IMR-90 (cell line): ENCODE measurements around the gene SPNS2. TPM values are rescaled to one million over a fixed set of nuclear protein-coding genes. Genes with fewer than 3 reads are reported as not detected.

Experiments
- ATAC-seq: fragments of 200-7000 bp; cut with Tn5 transposase; 2 replicates; pipeline ENCODE4 v1.9.1; 2020; ENCODE audit warnings: low read depth, mild to moderate bottlenecking, moderate library complexity
- BruUV-seq: library from RNA; stranded (reverse); fragments of 400-500 nt; replicated peaks from 2 replicates; lab custom pipeline; 2021; lab: Mats Ljungman, UMichigan
- CTCF ChIA-PET: fragments of 300-600 bp; formaldehyde crosslinking; extraction: SDS; loops from one replicate; lab custom pipeline; 2021; ENCODE audit warnings: antibody characterized with exemption; lab: Yijun Ruan, JAX
- POLR2A ChIA-PET: fragments of 300-600 bp; sonication (Branson Sonifier 250); formaldehyde crosslinking; loops from one replicate; lab custom pipeline; 2022; ENCODE audit warnings: antibody characterized with exemption; ENCODE audit not compliant: unreplicated experiment; lab: Charles Lee
- DNase-seq: peaks from one replicate; pipeline ENCODE4 v3.0.0; 2013
- H2AFZ ChIP-seq: replicated peaks from 2 replicates; pipeline ENCODE3; 2013; ENCODE audit warnings: low read length, mild to moderate bottlenecking; ENCODE audit not compliant: poor library complexity
- H2AK5ac ChIP-seq: 2 replicates; pipeline ENCODE4 v1.6.1; 2013; ENCODE audit warnings: low read depth, low read length, inconsistent platforms
- H2AK9ac ChIP-seq: replicated peaks from 2 replicates; pipeline ENCODE3; 2013; ENCODE audit warnings: mild to moderate bottlenecking, low read depth, low read length, moderate library complexity; ENCODE audit not compliant: poor library complexity
- H2BK120ac ChIP-seq: 2 replicates; pipeline ENCODE4 v1.6.1; 2013; ENCODE audit warnings: low read depth, low read length, inconsistent platforms
- H2BK15ac ChIP-seq: 3 replicates; pipeline ENCODE4 v1.6.1; 2013; ENCODE audit warnings: low read depth, low read length, inconsistent platforms
- H2BK20ac ChIP-seq: 2 replicates; pipeline ENCODE4 v1.6.1; 2013; ENCODE audit warnings: low read depth, mild to moderate bottlenecking, inconsistent platforms, low read length, moderate library complexity
- H2BK5ac ChIP-seq: 2 replicates; pipeline ENCODE4 v1.6.1; 2013; ENCODE audit warnings: mild to moderate bottlenecking, low read depth, low read length, inconsistent platforms; ENCODE audit not compliant: poor library complexity, severe bottlenecking
- H3K14ac ChIP-seq: replicated peaks from 2 replicates; pipeline ENCODE4 v1.6.1; 2013; ENCODE audit warnings: low read depth, low read length, inconsistent platforms
- H3K18ac ChIP-seq: 2 replicates; pipeline ENCODE4 v1.6.1; 2013; ENCODE audit warnings: low read depth, low read length, control low read depth
- H3K23ac ChIP-seq: 2 replicates; pipeline ENCODE4 v1.6.1; 2013; ENCODE audit warnings: low read depth, low read length, inconsistent platforms
- H3K27ac ChIP-seq: 2 replicates; pipeline ENCODE4 v1.5.1; 2013; ENCODE audit warnings: mild to moderate bottlenecking, control low read depth, low read length; ENCODE audit not compliant: insufficient read depth
- H3K27me3 ChIP-seq: 2 replicates; pipeline ENCODE4 v1.6.1; 2013; ENCODE audit warnings: low read length; ENCODE audit not compliant: control insufficient read depth, insufficient read depth
- H3K36me3 ChIP-seq: 2 replicates; pipeline ENCODE4 v1.6.1; 2013; ENCODE audit warnings: low read length, mixed read lengths; ENCODE audit not compliant: control insufficient read depth, insufficient read depth
- H3K4ac ChIP-seq: 2 replicates; pipeline ENCODE4 v1.6.1; 2013; ENCODE audit warnings: low read depth, low read length, inconsistent platforms
- H3K4me1 ChIP-seq: 2 replicates; pipeline ENCODE4 v1.6.1; 2013; ENCODE audit warnings: low read length, mixed read lengths; ENCODE audit not compliant: control insufficient read depth, insufficient read depth
- H3K4me2 ChIP-seq: 2 replicates; pipeline ENCODE4 v1.6.1; 2013; ENCODE audit warnings: low read depth, mild to moderate bottlenecking, control low read depth, low read length, moderate library complexity
- H3K4me3 ChIP-seq: 2 replicates; pipeline ENCODE4 v1.5.1; 2013; ENCODE audit warnings: low read depth, mild to moderate bottlenecking, control low read depth, low read length, moderate library complexity; ENCODE audit not compliant: insufficient read depth
- H3K56ac ChIP-seq: 2 replicates; pipeline ENCODE4 v1.6.1; 2013; ENCODE audit warnings: low read length, inconsistent platforms; ENCODE audit not compliant: insufficient read depth; ENCODE audit errors: extremely low read depth
- H3K79me1 ChIP-seq, 2 experiments: 2 replicates each; pipeline ENCODE4 v1.6.1; 2013; ENCODE audit warnings: low read length in 2 of 2, inconsistent platforms in 1 of 2, low read depth in 1 of 2
- H3K9ac ChIP-seq: 2 replicates; pipeline ENCODE4 v1.6.1; 2013; ENCODE audit warnings: low read depth, low read length, control low read depth
- H3K9me1 ChIP-seq: 2 replicates; pipeline ENCODE4 v1.6.1; 2013; ENCODE audit warnings: low read length, inconsistent platforms; ENCODE audit not compliant: insufficient read depth
- H3K9me3 ChIP-seq: 2 replicates; pipeline ENCODE4 v1.6.1; 2013; ENCODE audit warnings: low read length; ENCODE audit not compliant: control insufficient read depth, insufficient read depth
- H4K20me1 ChIP-seq: 2 replicates; pipeline ENCODE4 v1.6.1; 2013; ENCODE audit warnings: low read length, inconsistent platforms; ENCODE audit not compliant: insufficient read depth
- H4K5ac ChIP-seq: 2 replicates; pipeline ENCODE4 v1.6.1; 2013; ENCODE audit warnings: mild to moderate bottlenecking, low read depth, low read length, control low read depth
- H4K8ac ChIP-seq, 2 experiments: 2 replicates each; pipeline ENCODE4 v1.6.1; 2013; ENCODE audit warnings: low read depth in 2 of 2, low read length in 2 of 2, control low read depth in 1 of 2, inconsistent platforms in 1 of 2
- H4K91ac ChIP-seq: 2 replicates; pipeline ENCODE4 v1.6.1; 2013; ENCODE audit warnings: low read depth, low read length, inconsistent platforms; ENCODE audit not compliant: insufficient read depth
- MAFK ChIP-seq: IDR thresholded peaks from 2 replicates; pipeline ENCODE4 v1.6.1; 2012; ENCODE audit warnings: low read depth, low read length, improper control_type of control experiment
- USF2 ChIP-seq: fragments of 150-350 bp; IDR thresholded peaks from 2 replicates; pipeline ENCODE4 v1.6.1; 2017; ENCODE audit warnings: mild to moderate bottlenecking, antibody characterized with exemption, low read length, low read depth
- WGBS, 2 experiments: methylation state at CpG; one replicate each; pipeline versions ENCODE4 v1.1.5 to v1.1.7; 2013; ENCODE audit warnings: missing lambda C conversion rate in 2 of 2; ENCODE audit not compliant: insufficient read length in 1 of 2; ENCODE audit errors: extremely low coverage in 2 of 2; 5-methylcytosine and 5-hydroxymethylcytosine counted together
- dilution Hi-C: fragments of 300-500 bp; cut with HindIII; formaldehyde crosslinking; loops from one replicate; pipeline ENCODE4 v1.14.3; 2018; ENCODE audit warnings: low sequenced_read_pairs; ENCODE audit not compliant: unreplicated experiment
- in situ Hi-C: fragments of 300-500 bp; cut with MboI; formaldehyde crosslinking; loops from 3 replicates; pipeline ENCODE4 v1.14.3; 2019; ENCODE audit warnings: low sequenced_read_pairs, inconsistent platforms, mixed read lengths
- intact Hi-C: fragments of 100-400 bp; cut with micrococcal nuclease; formaldehyde crosslinking; loops from 2 replicates; pipeline ENCODE4 v1.10.0; 2022
- polyA plus RNA-seq, 3 experiments: library from polyadenylated mRNA; depleted of rRNA; stranded (reverse); fragments of >200 nt; gene quantifications; 2 replicates each; pipeline ENCODE4 v1.2.3, GENCODE V29; 2012; ENCODE audit warnings: low replicate concordance in 1 of 3
- total RNA-seq: library from RNA; depleted of rRNA; stranded (reverse); fragments of >200 nt; gene quantifications from 2 replicates; pipeline ENCODE4 v1.2.3, GENCODE V29; 2012

Gene SPNS2
- total and polyA plus RNA-seq, 2 of the 4 experiments (the other 2 are of a cell fraction) = under 0.01 TPM; not detected in 1

- H2AK9ac ChIP-seq = peak overlapping the region; percentile 65
- TF ChIP-seq USF2 (no peak), MAFK (no peak)
- H3K79me1 ChIP-seq = no peaks in the 10 kb centered on the region
- no peak overlapping the region for H4K8ac ChIP-seq
- no peak overlapping the region for H2AFZ ChIP-seq
- BruUV-seq = no TSS peak
- ChIA-PET CTCF (no interaction called here), POLR2A (no interaction called here)
- no peak overlapping the region for H3K9ac ChIP-seq
- H3K18ac ChIP-seq = no peak overlapping the region
- H3K4me3 ChIP-seq = no peak overlapping the region
- H3K56ac ChIP-seq = no peak overlapping the region
- H3K27me3 ChIP-seq = peaks cover 30% of the 10 kb centered on the region; the same call in 1 of the 2 replicates
- no peak overlapping the region for H3K14ac ChIP-seq
- dilution Hi-C loops (no loop called here), intact Hi-C loops (no loop called here), in situ Hi-C loops (no loop called here)
- no peak overlapping the region for H4K91ac ChIP-seq
- no peak overlapping the region for H3K23ac ChIP-seq
- H2BK5ac ChIP-seq = no peak overlapping the region
- H3K36me3 ChIP-seq = no peaks in the 10 kb centered on the region
- H4K20me1 ChIP-seq = no peaks in the 10 kb centered on the region
- no peak overlapping the region for H3K4me2 ChIP-seq
- H3K9me3 ChIP-seq = no peaks in the 10 kb centered on the region
- no peak overlapping the region for H3K4ac ChIP-seq
- no peaks in the 10 kb centered on the region for H3K9me1 ChIP-seq
- 78% methylated on average over 9 of the region's 21 CpGs; no CpG with 5 or more reads in 1 of the 2 experiments for WGBS, 2 experiments
- no peaks in the 10 kb centered on the region for H3K4me1 ChIP-seq
- no peak overlapping the region for H2BK120ac ChIP-seq
- ATAC-seq (no peak), DNase-seq (no peak)
- no peak overlapping the region for H3K27ac ChIP-seq
- H2BK20ac ChIP-seq = no peak overlapping the region
- H4K5ac ChIP-seq = no peak overlapping the region
- H2AK5ac ChIP-seq = no peak overlapping the region
- H2BK15ac ChIP-seq = no peak overlapping the region
Observed at GRCh38 chr17:4509923-4510617, 11.4 kb downstream of the SPNS2 start.
